ENCODE measurements around the gene L3MBTL4.
"Not testable (repeated sequence)": the region's sequence is repeated elsewhere in the genome, so short reads cannot be mapped to it uniquely, and the experiment has no call there.

L3MBTL4 gene

DNA sequence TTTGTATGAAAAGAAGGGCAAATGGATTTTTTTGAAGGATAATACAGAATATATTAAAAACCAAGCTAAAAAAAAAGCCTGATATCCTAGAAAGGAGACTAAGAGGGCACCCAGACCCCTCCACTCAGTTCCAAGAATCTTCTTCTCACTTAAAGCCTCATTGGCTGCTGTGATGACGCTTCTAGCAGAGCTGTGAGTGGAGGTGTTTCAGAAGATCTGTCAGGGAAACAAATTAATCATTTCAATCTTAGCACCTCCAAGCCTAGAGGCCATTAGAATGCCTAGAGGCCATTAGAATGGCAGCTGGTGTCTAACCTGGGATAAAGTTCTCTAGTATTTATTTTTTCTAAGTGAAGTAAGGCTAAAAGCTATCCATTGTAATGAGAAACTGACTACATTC lies 355.2 kb downstream of the L3MBTL4 start:
- FAIRE-seq (no peak), DNase-seq (ENCODE audit: insufficient read length) (no peak)
- TF ChIP-seq POLR2AphosphoS5 (IDR thresholded peaks at IDR 0.05; ENCODE audit: low read depth, low read length) (no peak), POLR2A (IDR thresholded peaks at IDR 0.05; ENCODE audit: low read depth, low read length) (no peak), TAF1 (IDR thresholded peaks at IDR 0.05; ENCODE audit: borderline replicate concordance, low read depth, low read length) (no peak)

DNA sequence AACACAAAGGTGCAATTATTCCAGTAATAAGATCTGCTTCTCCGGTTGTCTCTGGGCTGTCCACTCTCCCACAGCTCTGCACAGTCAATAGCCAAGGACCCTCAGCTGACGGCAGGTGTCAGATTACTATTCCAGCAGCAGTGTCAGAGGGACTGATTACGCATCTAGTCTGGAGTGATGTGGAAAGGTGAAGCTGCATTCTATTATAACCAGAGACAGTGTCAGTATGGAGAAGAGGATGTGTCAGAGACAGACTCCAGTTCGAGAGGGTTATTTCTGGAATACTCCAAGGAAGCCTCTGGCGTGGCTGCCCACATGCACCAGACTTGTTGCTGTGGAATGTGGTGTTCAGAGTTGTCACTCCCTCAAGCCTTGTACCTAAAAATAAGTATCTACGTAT lies 355.8 kb downstream of the L3MBTL4 start:
- no peak for TF ChIP-seq POLR2AphosphoS5 (IDR thresholded peaks at IDR 0.05; ENCODE audit: low read depth, low read length)
- TF ChIP-seq TAF1 (IDR thresholded peaks at IDR 0.05; ENCODE audit: borderline replicate concordance, low read depth, low read length) = no peak
- no peak for TF ChIP-seq POLR2A (IDR thresholded peaks at IDR 0.05; ENCODE audit: low read depth, low read length)
- FAIRE-seq (no peak), DNase-seq (ENCODE audit: insufficient read length) (no peak)

DNA sequence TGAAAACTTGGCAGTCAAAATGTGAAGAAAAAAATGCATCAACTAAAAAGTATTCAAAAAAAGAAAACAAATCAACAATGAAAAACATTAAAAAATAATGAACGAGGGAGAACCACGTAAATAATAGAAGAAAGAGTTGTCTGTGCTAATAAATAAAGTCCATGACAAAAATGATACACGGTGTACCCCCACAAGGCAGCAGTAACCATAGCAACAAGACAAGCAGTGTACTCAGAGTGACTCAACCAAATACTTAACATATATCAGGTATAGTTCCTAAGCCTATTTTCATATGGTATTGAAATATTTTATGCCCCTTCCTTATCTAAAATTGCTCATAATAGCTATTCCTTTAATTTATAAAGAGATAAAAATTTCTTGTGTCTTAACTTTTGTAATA lies 357.1 kb downstream of the L3MBTL4 start:
- FAIRE-seq = no peak
- TF ChIP-seq TAF1 (IDR thresholded peaks at IDR 0.05; ENCODE audit: borderline replicate concordance, low read depth, low read length) (no peak), POLR2A (IDR thresholded peaks at IDR 0.05; ENCODE audit: low read depth, low read length) (no peak), POLR2AphosphoS5 (IDR thresholded peaks at IDR 0.05; ENCODE audit: low read depth, low read length) (no peak)
- DNase-seq (ENCODE audit: insufficient read length) = no peak

DNA sequence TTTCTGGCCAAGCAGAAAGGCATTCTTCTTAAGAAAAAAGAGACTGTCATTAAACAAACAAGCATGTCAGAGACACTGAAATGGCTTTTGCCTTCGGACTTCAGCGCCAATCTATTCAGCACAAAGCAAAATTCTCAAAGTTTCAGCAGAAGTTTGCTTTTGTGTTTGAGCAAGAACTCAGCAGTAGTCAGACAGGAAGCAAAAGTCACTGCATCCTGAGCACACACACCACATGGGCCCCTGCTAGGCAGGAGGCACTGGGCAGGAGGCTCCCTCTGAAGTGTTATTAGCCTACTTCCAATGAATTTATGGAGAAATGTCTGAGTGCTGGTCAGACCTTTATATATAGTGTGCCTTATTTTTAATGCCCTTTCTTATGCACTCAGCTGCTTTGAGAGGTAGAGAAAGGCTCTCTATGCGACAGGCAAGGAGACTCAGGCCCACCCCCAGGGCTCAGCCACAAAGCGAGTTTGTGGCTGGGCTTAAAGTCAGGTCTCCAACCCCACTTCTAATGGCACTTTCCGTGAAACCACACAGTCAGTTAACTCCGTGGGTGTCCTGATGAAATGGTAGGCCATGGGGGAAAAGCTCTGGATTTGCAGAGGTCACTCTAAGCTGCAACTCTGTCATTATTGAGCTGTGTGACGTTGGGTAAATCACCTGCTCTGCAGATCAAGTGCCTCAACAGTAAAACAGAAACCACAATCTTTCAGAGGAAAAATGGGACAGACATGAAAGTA lies 358.4 kb downstream of the L3MBTL4 start:
- peak; percentile 88 for FAIRE-seq
- peak; percentile 3 for DNase-seq (ENCODE audit: insufficient read length)
- TF ChIP-seq POLR2AphosphoS5 (IDR thresholded peaks at IDR 0.05; ENCODE audit: low read depth, low read length) (no peak), POLR2A (IDR thresholded peaks at IDR 0.05; ENCODE audit: low read depth, low read length) (no peak), TAF1 (IDR thresholded peaks at IDR 0.05; ENCODE audit: borderline replicate concordance, low read depth, low read length) (no peak)

DNA sequence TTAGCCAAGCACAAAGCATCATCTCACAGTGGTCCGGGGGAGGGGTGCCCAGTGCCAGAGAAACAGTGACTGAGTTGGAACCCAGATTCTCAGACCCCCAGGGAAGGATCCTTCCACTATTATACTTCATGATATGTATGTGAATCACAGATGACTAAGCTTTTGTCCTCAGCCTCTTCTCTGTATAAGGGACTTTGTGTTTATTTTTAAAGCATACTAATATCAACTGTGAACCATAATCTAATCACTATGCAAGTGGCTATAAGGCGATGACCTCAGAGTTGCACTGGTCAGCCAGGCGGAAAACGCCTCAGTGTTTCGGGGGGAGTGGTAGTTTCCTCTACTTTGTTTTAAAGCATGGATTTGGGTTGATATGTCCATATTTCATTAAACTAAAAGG lies 359.0 kb downstream of the L3MBTL4 start:
- DNase-seq (ENCODE audit: insufficient read length) (no peak), FAIRE-seq (no peak)
- no peak for TF ChIP-seq POLR2A (IDR thresholded peaks at IDR 0.05; ENCODE audit: low read depth, low read length)
- no peak for TF ChIP-seq POLR2AphosphoS5 (IDR thresholded peaks at IDR 0.05; ENCODE audit: low read depth, low read length)
- no peak for TF ChIP-seq TAF1 (IDR thresholded peaks at IDR 0.05; ENCODE audit: borderline replicate concordance, low read depth, low read length)

DNA sequence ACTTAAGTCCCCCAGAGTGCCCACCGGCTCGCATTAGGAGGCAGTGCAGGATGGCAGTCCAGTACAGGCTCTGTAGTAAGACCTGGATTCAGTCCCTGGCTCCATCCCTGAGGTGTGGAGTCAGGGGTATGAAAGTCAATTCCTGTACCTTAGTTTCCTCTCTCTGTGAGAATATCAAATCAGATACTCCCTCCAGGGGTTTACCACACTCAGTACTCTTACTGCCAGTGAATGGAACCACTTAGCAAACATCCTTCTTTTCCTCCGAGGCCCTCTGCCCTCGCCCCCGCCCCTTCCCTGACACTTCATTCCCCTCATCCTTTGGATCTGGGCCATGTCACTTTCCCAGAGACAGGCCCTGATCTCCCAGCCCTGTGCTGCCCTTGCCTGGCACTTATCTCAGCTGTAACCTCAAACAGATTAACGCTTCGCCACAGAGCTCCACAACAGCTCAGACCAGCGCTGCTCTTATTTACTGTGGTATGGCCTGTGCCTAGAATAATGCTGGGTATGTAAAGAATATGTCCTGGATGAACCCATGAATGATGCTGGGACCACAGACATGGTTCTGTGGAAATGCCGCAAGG lies 360.4 kb downstream of the L3MBTL4 start:
- TF ChIP-seq TAF1 (IDR thresholded peaks at IDR 0.05; ENCODE audit: borderline replicate concordance, low read depth, low read length) (no peak), POLR2AphosphoS5 (IDR thresholded peaks at IDR 0.05; ENCODE audit: low read depth, low read length) (no peak), POLR2A (IDR thresholded peaks at IDR 0.05; ENCODE audit: low read depth, low read length) (no peak)
- no peak for FAIRE-seq
- DNase-seq (ENCODE audit: insufficient read length) = no peak

DNA sequence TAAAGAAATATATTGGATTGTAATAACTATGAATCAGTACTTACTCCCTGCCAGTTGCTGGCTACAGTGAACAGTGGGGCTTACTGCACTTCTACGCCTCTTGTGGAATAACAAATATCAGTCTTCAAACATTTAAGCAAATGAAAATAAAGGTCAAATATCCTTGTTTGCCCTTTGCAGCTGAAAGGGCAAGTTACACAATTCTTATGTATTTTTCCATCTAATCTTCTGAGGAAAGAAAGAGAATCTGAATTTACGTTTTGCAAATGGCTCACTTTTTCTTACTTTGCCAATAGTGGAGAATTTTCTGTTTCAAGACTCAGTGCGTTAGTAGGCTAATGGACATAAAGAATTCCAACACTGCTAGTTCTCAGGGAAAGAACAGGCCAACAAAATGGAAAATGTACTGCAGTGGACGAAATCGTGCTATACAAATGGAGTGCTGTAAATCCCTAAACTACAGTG lies 362.2 kb downstream of the L3MBTL4 start:
- DNase-seq (ENCODE audit: insufficient read length) (no peak), FAIRE-seq (no peak)
- TF ChIP-seq POLR2AphosphoS5 (IDR thresholded peaks at IDR 0.05; ENCODE audit: low read depth, low read length) (no peak), TAF1 (IDR thresholded peaks at IDR 0.05; ENCODE audit: borderline replicate concordance, low read depth, low read length) (no peak), POLR2A (IDR thresholded peaks at IDR 0.05; ENCODE audit: low read depth, low read length) (no peak)

DNA sequence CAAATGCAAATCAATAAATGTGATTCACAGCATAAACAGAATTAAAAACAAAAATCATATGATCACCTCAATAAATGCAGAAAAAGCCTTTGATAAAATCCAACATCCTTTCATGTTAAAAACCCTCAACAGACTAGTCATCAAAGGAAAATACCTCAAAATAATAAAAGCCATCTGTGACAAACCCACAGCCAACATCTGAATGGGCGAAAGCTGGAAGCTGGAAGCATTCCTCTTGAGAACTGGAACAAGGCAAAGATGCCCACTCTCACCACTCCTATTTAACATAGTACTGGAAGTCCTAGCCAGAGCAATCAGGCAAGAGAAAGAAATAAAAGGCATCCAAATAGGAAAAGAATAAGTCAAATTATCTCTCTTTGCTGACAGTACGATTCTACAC lies 367.1 kb downstream of the L3MBTL4 start:
- FAIRE-seq; DNase-seq (ENCODE audit: insufficient read length): not testable (repeated sequence)

DNA sequence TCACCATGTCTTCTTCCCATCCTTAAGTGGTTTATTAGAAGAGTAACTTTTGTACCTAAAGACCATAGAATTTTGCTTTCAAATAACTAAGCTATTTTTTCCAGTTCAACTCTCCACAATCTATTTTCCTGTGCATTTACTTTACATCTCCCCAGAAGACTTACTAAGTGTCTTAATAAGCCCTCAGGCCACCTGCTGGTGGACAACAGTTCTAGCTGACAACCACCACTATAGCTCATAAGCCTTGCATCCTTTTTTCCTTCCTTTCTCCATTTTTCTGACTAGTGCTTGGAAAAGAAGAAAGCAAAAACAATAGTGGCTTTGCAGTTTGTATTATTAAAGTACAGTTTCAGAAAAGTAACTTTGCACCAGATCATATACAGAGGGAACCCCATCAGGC lies 369.9 kb downstream of the L3MBTL4 start:
- TF ChIP-seq POLR2AphosphoS5 (IDR thresholded peaks at IDR 0.05; ENCODE audit: low read depth, low read length) (no peak), TAF1 (IDR thresholded peaks at IDR 0.05; ENCODE audit: borderline replicate concordance, low read depth, low read length) (no peak), POLR2A (IDR thresholded peaks at IDR 0.05; ENCODE audit: low read depth, low read length) (no peak)
- DNase-seq (ENCODE audit: insufficient read length) = no peak
- FAIRE-seq = no peak

DNA sequence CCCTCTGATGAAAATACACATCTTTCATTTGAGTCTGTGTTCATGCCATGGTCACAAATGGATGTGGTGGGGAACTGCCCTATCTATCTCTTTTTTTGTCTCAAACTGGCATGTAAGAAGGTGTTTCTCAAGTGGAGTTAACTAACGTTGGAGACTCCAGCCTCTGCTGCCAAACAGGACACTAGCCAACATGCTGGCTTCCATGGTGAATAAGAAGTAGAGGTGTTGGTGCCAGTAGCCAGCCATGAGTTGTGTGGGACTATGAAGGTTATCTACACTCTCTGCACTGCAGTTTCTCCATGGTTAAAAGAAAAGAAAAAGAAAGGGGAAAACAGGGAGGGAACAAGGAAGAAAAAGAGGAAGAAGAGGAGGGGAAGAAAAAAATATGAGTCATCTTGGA lies 370.4 kb downstream of the L3MBTL4 start:
- no peak for FAIRE-seq
- no peak for DNase-seq (ENCODE audit: insufficient read length)
- no peak for TF ChIP-seq POLR2A (IDR thresholded peaks at IDR 0.05; ENCODE audit: low read depth, low read length)

DNA sequence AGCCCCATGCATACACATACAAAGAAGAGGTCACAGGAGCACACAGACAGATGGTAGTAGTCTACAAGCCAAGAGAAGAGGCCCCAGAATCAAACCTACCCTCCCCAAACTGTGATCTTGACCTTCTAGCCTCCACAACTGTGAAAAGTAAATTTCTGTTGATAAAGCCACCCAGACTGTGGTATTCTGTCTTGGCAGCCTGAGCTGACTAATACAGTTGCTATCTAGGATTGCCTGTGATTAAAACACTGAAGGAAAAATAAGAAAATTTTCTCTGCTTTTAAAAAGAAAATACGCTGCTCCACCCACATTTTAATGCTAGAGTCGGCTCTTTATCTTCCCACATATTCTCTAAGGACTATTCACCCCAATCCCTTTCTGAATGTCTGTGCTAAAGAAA lies 375.7 kb downstream of the L3MBTL4 start:
- no peak for TF ChIP-seq POLR2A (IDR thresholded peaks at IDR 0.05; ENCODE audit: low read depth, low read length)
- TF ChIP-seq POLR2AphosphoS5 (IDR thresholded peaks at IDR 0.05; ENCODE audit: low read depth, low read length) = no peak
- TF ChIP-seq TAF1 (IDR thresholded peaks at IDR 0.05; ENCODE audit: borderline replicate concordance, low read depth, low read length) = no peak
- DNase-seq (ENCODE audit: insufficient read length) = no peak
- no peak for FAIRE-seq

DNA sequence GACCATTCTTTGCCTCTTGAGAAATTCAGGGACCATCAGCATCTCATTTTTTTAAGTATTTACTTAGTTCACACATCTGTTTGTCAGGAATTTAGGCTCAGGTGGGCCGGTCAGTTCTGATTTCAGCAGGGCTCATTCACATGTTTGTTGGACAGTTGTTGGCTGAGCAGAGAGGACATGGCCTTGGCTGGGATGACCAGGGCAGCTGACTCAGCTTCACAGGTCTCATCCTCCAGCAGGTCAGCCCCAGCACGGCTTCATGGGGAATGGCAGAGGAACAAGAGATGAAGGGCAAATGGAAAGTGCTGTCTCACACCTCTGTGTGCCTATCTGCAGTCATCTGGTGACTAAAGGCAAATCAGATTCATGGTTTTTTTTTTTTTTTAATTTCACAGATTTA lies 383.3 kb downstream of the L3MBTL4 start:
- DNase-seq (ENCODE audit: insufficient read length) = no peak
- no peak for TF ChIP-seq POLR2AphosphoS5 (IDR thresholded peaks at IDR 0.05; ENCODE audit: low read depth, low read length)
- TF ChIP-seq POLR2A (IDR thresholded peaks at IDR 0.05; ENCODE audit: low read depth, low read length) = no peak
- peak; percentile 63 for FAIRE-seq

Data from GM12892 (cell line).